Panc1 (cell line): ENCODE data around the gene MARCHF6. TPM values are rescaled to one million over a fixed set of nuclear protein-coding genes. Genes with fewer than 3 reads are reported as not detected.

Source experiments
- ATAC-seq: fragments of 200-7000 bp; cut with Tn5 transposase; 2 replicates; pipeline ENCODE4 v1.9.1; 2020; ENCODE audit warnings: mild to moderate bottlenecking, moderate library complexity
- BruUV-seq: library from RNA; stranded (reverse); fragments of 400-500 nt; replicated peaks from 2 replicates; lab custom pipeline; 2021; lab: Mats Ljungman, UMichigan
- CTCF ChIA-PET: fragments of 300-600 bp; sonication (Branson Sonifier 250); formaldehyde crosslinking; loops from one replicate; lab custom pipeline; 2022; ENCODE audit warnings: antibody characterized with exemption; lab: Charles Lee
- POLR2A ChIA-PET: fragments of 300-600 bp; sonication (Branson Sonifier 250); formaldehyde crosslinking; loops from one replicate; lab custom pipeline; 2022; ENCODE audit warnings: antibody characterized with exemption; lab: Charles Lee
- DNase-seq: peaks from one replicate; pipeline ENCODE4 v3.0.0-alpha.2; 2010; ENCODE audit warnings: low read depth, low spot score
- H3K27ac ChIP-seq: 2 replicates; pipeline ENCODE4 v1.5.1; 2011; ENCODE audit warnings: mild to moderate bottlenecking, low read length, inconsistent platforms
- H3K27me3 ChIP-seq: fragments of 200-500 bp; sonication (Bioruptor generic); 2 replicates; pipeline ENCODE4 v1.6.0; 2014; ENCODE audit warnings: low read length, inconsistent platforms; ENCODE audit not compliant: control insufficient read depth, insufficient read depth
- H3K36me3 ChIP-seq: fragments of 200-500 bp; sonication (Bioruptor generic); 2 replicates; pipeline ENCODE4 v1.5.1; 2014; ENCODE audit warnings: inconsistent platforms, mild to moderate bottlenecking, low read length, moderate library complexity; ENCODE audit not compliant: control insufficient read depth, insufficient read depth
- H3K4me1 ChIP-seq: 2 replicates; pipeline ENCODE4 v1.5.1; 2011; ENCODE audit warnings: inconsistent platforms, mild to moderate bottlenecking, low read length, moderate library complexity; ENCODE audit not compliant: control insufficient read depth, insufficient read depth
- H3K4me3 ChIP-seq, 2 experiments: 2 replicates each; pipeline ENCODE4 v1.5.1; 2011 to 2012; ENCODE audit warnings: low read depth in 2 of 2, low read length in 2 of 2, mild to moderate bottlenecking in 2 of 2, inconsistent platforms in 1 of 2, moderate library complexity in 1 of 2
- H3K9me3 ChIP-seq: fragments of 200-500 bp; sonication (Bioruptor generic); 2 replicates; pipeline ENCODE4 v1.5.1; 2014; ENCODE audit warnings: low read depth, mild to moderate bottlenecking, inconsistent platforms, low read length, moderate library complexity; ENCODE audit not compliant: control insufficient read depth, insufficient read depth
- CTCF ChIP-seq: fragments of 450-650 bp; IDR thresholded peaks from 2 replicates; pipeline ENCODE4 v1.5.1; 2017; ENCODE audit warnings: mild to moderate bottlenecking
- POLR2AphosphoS5 ChIP-seq: IDR thresholded peaks from 2 replicates; pipeline ENCODE4 v1.6.1; 2012; ENCODE audit warnings: mild to moderate bottlenecking, low read depth, low read length, moderate library complexity
- SIN3A ChIP-seq: IDR thresholded peaks from 2 replicates; pipeline ENCODE4 v1.6.1; 2012; ENCODE audit warnings: low read depth, mild to moderate bottlenecking, low read length, moderate library complexity, borderline replicate concordance; ENCODE audit not compliant: insufficient read depth
- TCF7L2 ChIP-seq: IDR thresholded peaks from 2 replicates; pipeline ENCODE4 v1.6.1; 2011; ENCODE audit warnings: mild to moderate bottlenecking, low read depth, low read length, inconsistent platforms
- in situ Hi-C: cut with HindIII; loops from 2 replicates; pipeline ENCODE4 v1.10.0; 2016; ENCODE audit warnings: low sequenced_read_pairs, low pct_unique_long_range_greater_than_20kb
- intact Hi-C: fragments of 100-400 bp; cut with micrococcal nuclease; formaldehyde crosslinking; loops from one replicate; pipeline ENCODE4 v1.10.0; 2022; ENCODE audit not compliant: unreplicated experiment
- total RNA-seq: library from RNA; stranded (reverse); gene quantifications from one replicate; pipeline ENCODE4 v1.2.1, GENCODE V29; 2021; ENCODE audit not compliant: unreplicated experiment
- TF ChIP-seq, protein P1 (sequence below), 2 experiments: IDR thresholded peaks; 2 replicates each; pipeline ENCODE4 v1.6.1; 2011 to 2012; ENCODE audit warnings: low read depth in 2 of 2, control low read depth in 1 of 2, low read length in 1 of 2, mild to moderate bottlenecking in 1 of 2, moderate library complexity in 1 of 2; ENCODE audit not compliant: insufficient read depth in 1 of 2

The MARCHF6 gene
- total RNA-seq, 1 experiment from 2014 or later = 172 TPM

DNA sequence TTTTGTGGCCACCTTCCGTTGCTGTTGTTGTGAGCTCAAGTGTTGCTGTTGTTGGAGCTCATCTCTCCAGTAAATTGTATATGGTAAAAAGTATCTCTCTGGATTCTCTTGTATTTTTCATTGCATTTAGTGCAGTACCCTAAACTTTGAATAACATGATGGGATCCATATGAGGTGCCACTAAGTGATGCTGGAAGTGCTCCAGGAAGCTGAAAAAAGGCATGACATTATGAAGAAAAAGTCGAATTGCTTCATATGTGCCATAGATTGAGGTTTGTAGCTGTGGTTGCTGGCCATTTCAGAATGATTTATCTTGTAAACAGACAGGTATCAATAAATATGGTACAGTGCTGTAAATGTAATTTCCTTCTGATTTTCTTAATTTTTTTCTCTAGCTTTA is 5.5 kb downstream of the MARCHF6 start:
- no peak for ATAC-seq
- TF ChIP-seq, protein P1, sequence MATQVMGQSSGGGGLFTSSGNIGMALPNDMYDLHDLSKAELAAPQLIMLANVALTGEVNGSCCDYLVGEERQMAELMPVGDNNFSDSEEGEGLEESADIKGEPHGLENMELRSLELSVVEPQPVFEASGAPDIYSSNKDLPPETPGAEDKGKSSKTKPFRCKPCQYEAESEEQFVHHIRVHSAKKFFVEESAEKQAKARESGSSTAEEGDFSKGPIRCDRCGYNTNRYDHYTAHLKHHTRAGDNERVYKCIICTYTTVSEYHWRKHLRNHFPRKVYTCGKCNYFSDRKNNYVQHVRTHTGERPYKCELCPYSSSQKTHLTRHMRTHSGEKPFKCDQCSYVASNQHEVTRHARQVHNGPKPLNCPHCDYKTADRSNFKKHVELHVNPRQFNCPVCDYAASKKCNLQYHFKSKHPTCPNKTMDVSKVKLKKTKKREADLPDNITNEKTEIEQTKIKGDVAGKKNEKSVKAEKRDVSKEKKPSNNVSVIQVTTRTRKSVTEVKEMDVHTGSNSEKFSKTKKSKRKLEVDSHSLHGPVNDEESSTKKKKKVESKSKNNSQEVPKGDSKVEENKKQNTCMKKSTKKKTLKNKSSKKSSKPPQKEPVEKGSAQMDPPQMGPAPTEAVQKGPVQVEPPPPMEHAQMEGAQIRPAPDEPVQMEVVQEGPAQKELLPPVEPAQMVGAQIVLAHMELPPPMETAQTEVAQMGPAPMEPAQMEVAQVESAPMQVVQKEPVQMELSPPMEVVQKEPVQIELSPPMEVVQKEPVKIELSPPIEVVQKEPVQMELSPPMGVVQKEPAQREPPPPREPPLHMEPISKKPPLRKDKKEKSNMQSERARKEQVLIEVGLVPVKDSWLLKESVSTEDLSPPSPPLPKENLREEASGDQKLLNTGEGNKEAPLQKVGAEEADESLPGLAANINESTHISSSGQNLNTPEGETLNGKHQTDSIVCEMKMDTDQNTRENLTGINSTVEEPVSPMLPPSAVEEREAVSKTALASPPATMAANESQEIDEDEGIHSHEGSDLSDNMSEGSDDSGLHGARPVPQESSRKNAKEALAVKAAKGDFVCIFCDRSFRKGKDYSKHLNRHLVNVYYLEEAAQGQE (IDR thresholded peaks at IDR 0.05; ENCODE audit: insufficient read depth in 1 of 2, low read depth in 2 of 2, low read length in 1 of 2) = no peak
- TF ChIP-seq CTCF (no peak), SIN3A (no peak), POLR2AphosphoS5 (no peak), TCF7L2 (no peak)
- no peak for DNase-seq
- Histone ChIP-seq H3K27ac (no peak overlapping the region), H3K36me3 (no peaks in the 10 kb centered on the region; the same call in 1 of the 2 replicates), H3K9me3 (no peaks in the 10 kb centered on the region), H3K27me3 (no peaks in the 10 kb centered on the region), H3K4me3 (no peak overlapping the region), H3K4me1 (peaks cover 32% of the 10 kb centered on the region; the same call in 1 of the 2 replicates)
- intact Hi-C loops (loop anchor here (5.0 kb wide), 1 partner anchor 77 kb away; no protein-coding TSS in a partner anchor), in situ Hi-C loops (no loop called here)
- CTCF ChIA-PET = no interaction called here
- no TSS peak for BruUV-seq
- POLR2A ChIA-PET = no interaction called here

DNA sequence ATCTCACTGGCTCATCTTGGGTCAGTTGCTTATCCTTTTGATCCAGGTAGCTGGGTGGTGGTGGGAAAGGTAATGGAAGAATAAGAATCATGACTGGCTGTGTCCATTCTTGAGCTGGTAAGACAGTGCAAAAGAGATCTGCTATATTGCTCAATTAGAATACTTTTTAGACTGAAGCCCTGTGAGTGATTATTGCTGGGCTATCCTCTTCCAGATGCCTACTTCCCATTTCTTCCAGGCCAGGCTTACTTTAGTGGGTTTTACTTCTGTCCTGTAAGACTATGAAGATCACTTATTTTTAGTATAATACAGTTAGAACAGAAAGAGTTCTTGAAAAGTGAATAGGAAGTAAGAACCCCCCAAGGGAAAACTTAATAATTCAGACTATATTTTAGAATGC is 7.2 kb downstream of the MARCHF6 start:
- BruUV-seq = TSS peak; percentile 0
- in situ Hi-C loops (no loop called here), intact Hi-C loops (no loop called here)
- H3K4me3 ChIP-seq = no peak overlapping the region
- ATAC-seq (no peak), DNase-seq (no peak)
- POLR2A ChIA-PET = interaction anchor here (0.6 kb wide), 1 partner anchor 63 kb away, joined by 11 read pairs; no protein-coding TSS in a partner anchor
- CTCF ChIA-PET = no interaction called here
- TF ChIP-seq, protein P1 (IDR thresholded peaks at IDR 0.05; ENCODE audit: insufficient read depth in 1 of 2, low read depth in 2 of 2, low read length in 1 of 2) = no peak
- TF ChIP-seq TCF7L2 = no peak
- TF ChIP-seq SIN3A = no peak
- no peak for TF ChIP-seq POLR2AphosphoS5
- H3K27me3 ChIP-seq = no peaks in the 10 kb centered on the region
- no peaks in the 10 kb centered on the region; the same call in 1 of the 2 replicates for H3K36me3 ChIP-seq
- H3K4me1 ChIP-seq = peaks cover 32% of the 10 kb centered on the region; the same call in 1 of the 2 replicates
- H3K27ac ChIP-seq = no peak overlapping the region
- H3K9me3 ChIP-seq = no peaks in the 10 kb centered on the region
